Epithelial cell of esophagus (primary cell): ENCODE data around the gene RPUSD2.
A peak's percentile ranks its signal among the peaks of the same experiment; 100 is the strongest.
"Not testable (repeated sequence)": the region's sequence is repeated elsewhere in the genome, so short reads cannot be mapped to it uniquely, and the experiment has no call there.

ENCODE experiments used
- DNase-seq: peaks from one replicate; pipeline ENCODE4 v3.0.0; 2010; ENCODE audit warnings: low read depth
- H3K4me3 ChIP-seq: 2 replicates; pipeline ENCODE4 v1.5.1; 2011; ENCODE audit warnings: mild to moderate bottlenecking, low read length, control low read depth
- TF ChIP-seq, protein P1 (sequence below): IDR thresholded peaks from 2 replicates; pipeline ENCODE4 v1.5.1; 2011; ENCODE audit warnings: low read depth, mild to moderate bottlenecking, low read length, control low read depth, inconsistent platforms; ENCODE audit not compliant: insufficient read depth; ENCODE audit errors: missing control alignments

The RPUSD2 gene

DNA sequence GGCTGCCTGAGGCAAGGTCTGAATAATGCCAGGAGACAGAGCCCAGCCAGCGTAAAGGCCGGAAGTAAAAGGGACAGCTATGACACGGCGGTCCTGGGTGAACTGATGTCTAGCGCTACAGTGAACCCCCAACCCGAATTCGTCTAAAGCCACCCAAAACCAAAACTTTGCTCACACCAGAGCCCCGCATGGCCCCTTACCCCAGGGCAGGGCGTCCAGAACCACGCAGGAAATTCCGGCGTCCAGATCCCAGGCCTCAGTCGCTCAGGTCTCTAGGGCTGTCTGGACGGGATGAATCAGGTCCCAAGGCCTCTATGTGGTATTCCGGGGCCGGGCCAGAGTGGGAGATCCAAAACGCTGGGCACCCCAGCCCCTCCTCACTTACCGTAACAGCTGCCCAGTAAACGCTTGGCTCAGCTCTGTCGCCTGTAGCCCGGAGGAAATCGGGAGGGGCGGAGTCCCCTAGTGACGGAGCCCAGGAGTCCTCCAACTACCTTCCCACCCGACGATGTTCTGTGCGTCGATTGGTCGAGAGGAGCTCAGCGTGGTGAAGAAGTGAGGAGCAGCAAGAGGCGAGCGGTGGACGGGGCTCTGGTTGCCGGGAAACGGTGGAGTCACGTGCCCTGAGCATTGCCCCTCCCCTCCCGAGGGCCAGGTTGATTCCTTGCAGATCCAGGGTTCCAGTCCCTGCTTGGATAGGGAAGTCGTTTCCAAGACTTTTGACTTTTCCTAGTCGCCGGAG is 4.3 kb upstream of the RPUSD2 start, which contains the start of gene CCDC32:
TSS of gene CCDC32 (minus strand) at position 452 of the 742 bp plus-strand sequence. CDS start 2,027 bp downstream, outside the sequence.
- TF ChIP-seq, protein P1, sequence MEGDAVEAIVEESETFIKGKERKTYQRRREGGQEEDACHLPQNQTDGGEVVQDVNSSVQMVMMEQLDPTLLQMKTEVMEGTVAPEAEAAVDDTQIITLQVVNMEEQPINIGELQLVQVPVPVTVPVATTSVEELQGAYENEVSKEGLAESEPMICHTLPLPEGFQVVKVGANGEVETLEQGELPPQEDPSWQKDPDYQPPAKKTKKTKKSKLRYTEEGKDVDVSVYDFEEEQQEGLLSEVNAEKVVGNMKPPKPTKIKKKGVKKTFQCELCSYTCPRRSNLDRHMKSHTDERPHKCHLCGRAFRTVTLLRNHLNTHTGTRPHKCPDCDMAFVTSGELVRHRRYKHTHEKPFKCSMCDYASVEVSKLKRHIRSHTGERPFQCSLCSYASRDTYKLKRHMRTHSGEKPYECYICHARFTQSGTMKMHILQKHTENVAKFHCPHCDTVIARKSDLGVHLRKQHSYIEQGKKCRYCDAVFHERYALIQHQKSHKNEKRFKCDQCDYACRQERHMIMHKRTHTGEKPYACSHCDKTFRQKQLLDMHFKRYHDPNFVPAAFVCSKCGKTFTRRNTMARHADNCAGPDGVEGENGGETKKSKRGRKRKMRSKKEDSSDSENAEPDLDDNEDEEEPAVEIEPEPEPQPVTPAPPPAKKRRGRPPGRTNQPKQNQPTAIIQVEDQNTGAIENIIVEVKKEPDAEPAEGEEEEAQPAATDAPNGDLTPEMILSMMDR, result no peak
- peak within 1 kb of the TSS; percentile 98 for H3K4me3 ChIP-seq
- DNase-seq, result peak; percentile 99

DNA sequence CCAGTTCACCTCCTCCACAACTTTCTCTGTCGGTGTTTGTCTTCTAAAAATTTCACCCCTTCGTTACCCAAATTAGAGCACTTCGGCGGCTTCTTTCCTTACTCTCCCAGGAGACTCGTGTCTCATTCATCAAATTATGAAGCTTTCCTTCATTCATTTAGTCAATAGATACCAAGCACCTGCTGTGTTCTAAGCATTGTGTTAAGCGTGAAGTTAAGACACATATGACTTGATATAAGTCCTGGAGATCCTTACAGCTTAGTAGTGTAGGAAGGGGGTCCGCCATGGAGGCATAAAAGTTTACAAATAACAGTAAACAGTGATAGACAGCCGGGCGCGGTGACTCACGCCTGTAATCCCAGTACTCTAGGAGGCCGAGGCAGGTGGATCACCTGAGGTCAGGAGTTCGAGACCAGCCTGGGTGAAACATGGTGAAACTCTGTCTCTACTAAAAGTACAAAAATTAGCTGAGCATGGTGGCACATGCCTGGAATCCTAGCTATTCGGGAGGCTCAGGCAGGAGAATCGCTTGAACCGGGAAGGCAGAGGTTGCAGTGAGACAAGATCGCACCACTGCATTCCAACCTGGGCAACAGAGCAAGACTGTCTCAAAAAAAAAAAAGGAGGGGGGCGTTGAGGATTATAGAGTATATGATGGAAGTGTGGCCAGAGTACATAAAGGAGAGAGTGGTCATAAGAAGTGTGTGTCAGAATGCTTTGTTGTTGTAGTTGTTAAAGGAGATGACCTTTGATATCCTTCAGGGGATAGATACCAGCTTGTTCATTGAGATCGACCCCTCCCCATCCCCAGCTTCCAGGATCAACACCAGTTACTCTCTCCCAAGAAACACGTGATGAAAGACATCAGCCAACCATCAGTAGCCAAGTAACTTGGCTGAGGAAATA is 3.5 kb upstream of the RPUSD2 start:
- TF ChIP-seq, protein P1, result no peak
- H3K4me3 ChIP-seq, result peak overlapping the region; percentile 98
- DNase-seq, result no peak

DNA sequence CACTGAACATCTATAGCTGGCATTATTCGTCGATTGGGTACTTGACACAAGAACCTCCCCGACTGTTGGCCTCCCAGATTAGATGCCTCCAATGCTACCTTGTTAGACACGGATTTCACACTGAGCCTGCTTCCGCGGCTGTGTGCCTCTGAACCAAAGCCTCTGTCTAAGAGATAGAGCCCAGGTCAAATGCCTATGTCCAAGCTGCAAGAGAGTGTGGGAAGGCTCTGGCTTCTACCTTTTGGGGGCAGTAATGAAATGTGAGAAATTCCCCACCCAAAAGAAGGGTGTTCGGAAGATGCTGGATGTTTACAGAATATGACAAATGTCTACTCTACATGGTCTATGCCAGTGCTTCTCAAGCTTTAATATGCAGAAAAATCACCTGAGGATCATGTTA is 2.0 kb upstream of the RPUSD2 start:
- no peak overlapping the region for H3K4me3 ChIP-seq
- no peak for DNase-seq
- TF ChIP-seq, protein P1, result no peak

DNA sequence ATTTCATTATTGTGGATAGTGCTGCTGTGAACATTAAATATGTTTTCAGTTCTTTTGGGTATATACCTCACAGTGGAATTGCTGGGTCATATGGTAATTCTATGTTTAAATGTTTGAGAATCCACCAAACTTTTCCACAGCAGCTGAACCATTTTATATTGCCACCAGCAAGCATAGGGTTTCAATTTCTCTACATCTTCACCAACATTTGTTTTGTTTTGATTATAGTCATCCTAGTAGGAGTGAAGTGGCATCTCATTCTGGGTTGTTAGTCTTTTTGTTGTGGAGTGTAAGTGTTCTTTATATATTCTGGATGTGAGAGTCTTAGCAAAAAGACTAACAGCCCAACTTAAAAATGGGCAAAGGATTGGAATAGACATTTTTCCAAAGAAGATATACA is 6.0 kb downstream of the RPUSD2 start:
- no peak for DNase-seq
- no peak overlapping the region for H3K4me3 ChIP-seq
- TF ChIP-seq, protein P1, result no peak

DNA sequence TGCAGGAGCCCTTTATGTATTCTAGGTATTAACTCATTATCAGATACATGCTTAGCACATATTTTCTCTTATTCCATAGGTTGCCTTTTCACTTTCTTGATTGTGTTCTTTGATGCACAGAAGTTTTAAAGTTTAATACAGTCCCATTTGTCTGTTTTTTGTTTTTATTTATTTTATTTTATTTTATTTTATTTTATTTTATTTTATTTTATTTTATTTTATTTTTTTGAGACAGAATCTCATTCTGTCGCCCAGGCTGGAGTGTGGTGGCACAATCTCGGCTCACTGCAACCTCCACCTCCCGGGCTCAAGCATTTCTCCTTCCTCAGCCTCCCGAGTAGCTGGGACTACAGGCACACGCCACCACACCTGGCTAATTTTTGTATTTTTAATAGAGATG is 7.8 kb downstream of the RPUSD2 start:
- not testable (repeated sequence) for H3K4me3 ChIP-seq, DNase-seq

DNA sequence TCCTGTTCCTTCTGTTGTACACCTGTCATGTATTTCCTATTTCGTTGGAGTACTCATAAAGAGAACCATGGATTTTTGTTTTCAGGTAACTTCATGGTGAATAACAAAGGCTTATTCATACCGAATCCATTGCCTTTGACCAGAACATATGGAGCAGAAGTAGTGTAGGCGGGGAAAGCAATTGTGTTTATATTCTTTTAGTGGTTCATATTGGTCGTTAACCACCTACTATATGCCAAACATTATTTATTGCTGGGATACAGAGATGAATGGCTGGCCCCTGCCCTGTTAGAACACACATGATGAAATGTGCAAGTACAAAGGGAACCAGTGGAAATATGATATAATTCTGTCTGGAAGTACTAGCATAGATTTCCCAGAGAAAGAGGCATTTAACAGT is 9.8 kb downstream of the RPUSD2 start:
- DNase-seq, result no peak
- TF ChIP-seq, protein P1, result no peak
- no peak overlapping the region for H3K4me3 ChIP-seq

DNA sequence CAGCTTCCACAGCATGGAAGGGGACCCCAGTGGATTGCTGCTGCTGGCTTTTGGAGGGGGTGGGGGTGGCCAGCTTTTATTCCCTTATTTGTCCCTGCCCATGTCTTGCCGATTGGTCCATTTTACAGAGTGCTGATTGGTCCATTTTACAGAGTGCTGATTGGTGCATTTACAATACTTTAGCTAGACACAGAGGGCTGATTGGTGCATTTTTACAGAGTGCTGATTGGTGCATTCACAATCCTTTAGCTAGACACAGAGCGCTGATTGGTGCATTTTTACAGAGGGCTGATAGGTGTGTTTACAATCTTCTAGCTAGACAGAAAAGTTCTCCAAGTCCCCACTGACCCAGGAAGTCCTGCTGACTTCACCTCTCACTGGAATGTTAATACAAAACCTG is 12.7 kb downstream of the RPUSD2 start:
- not testable (repeated sequence) for H3K4me3 ChIP-seq, DNase-seq
